Astrocyte (in vitro differentiated cells and primary cell): Measurements from ENCODE around the gene TSEN2. TPM values are rescaled to one million over a fixed set of nuclear protein-coding genes. Genes with fewer than 3 reads are reported as not detected.

ENCODE experiments used
- DNase-seq: peaks from one replicate; pipeline ENCODE4 v3.0.0-alpha.2; 2010; ENCODE audit warnings: low read depth
- FAIRE-seq: peaks from 2 replicates; lab custom pipeline; 2011; peaks lifted over from hg19 to GRCh38; lab: Jason Lieb, UNC
- H2AFZ ChIP-seq: 2 replicates; pipeline ENCODE4 v1.6.0; 2012; ENCODE audit warnings: low read depth, low read length, inconsistent platforms
- H3K27ac ChIP-seq: 2 replicates; pipeline ENCODE4 v1.5.1; 2011; ENCODE audit warnings: low read depth, low read length, inconsistent platforms
- H3K27me3 ChIP-seq: 2 replicates; pipeline ENCODE4 v1.6.0; 2011; ENCODE audit warnings: low read length, inconsistent platforms; ENCODE audit not compliant: insufficient read depth
- H3K36me3 ChIP-seq: 2 replicates; pipeline ENCODE4 v1.5.1; 2011; ENCODE audit warnings: low read length, inconsistent platforms; ENCODE audit not compliant: insufficient read depth
- H3K4me1 ChIP-seq: 2 replicates; pipeline ENCODE4 v1.5.1; 2011; ENCODE audit warnings: low read length, inconsistent platforms; ENCODE audit not compliant: insufficient read depth
- H3K4me2 ChIP-seq: 2 replicates; pipeline ENCODE4 v1.6.0; 2012; ENCODE audit warnings: low read length, inconsistent platforms
- H3K4me3 ChIP-seq: 2 replicates; pipeline ENCODE4 v1.5.1; 2011; ENCODE audit warnings: low read depth, mild to moderate bottlenecking, low read length, inconsistent platforms; ENCODE audit not compliant: insufficient read depth
- H3K79me2 ChIP-seq: 2 replicates; pipeline ENCODE4 v1.6.0; 2012; ENCODE audit warnings: mild to moderate bottlenecking, low read length, inconsistent platforms; ENCODE audit not compliant: insufficient read depth
- H3K9ac ChIP-seq: 2 replicates; pipeline ENCODE4 v1.6.0; 2012; ENCODE audit warnings: mild to moderate bottlenecking, low read length, inconsistent platforms
- H3K9me3 ChIP-seq: 2 replicates; pipeline ENCODE4 v1.5.1; 2012; ENCODE audit warnings: low read depth, mild to moderate bottlenecking, low read length, inconsistent platforms; ENCODE audit not compliant: insufficient read depth
- H4K20me1 ChIP-seq: 2 replicates; pipeline ENCODE4 v1.6.0; 2012; ENCODE audit warnings: low read length, inconsistent platforms; ENCODE audit not compliant: insufficient read depth
- H3K27ac Mint-ChIP-seq: one replicate; pipeline ENCODE4 v1.8.0; 2021; ENCODE audit warnings: mild to moderate bottlenecking, mixed read lengths; ENCODE audit not compliant: unreplicated experiment
- H3K27me3 Mint-ChIP-seq: one replicate; pipeline ENCODE4 v1.8.0; 2021; ENCODE audit warnings: low read depth, mixed read lengths; ENCODE audit not compliant: unreplicated experiment
- H3K36me3 Mint-ChIP-seq: one replicate; pipeline ENCODE4 v1.8.0; 2021; ENCODE audit warnings: low read depth, mixed read lengths; ENCODE audit not compliant: unreplicated experiment
- H3K4me1 Mint-ChIP-seq: one replicate; pipeline ENCODE4 v1.8.0; 2021; ENCODE audit warnings: low read depth, mixed read lengths; ENCODE audit not compliant: unreplicated experiment
- H3K4me3 Mint-ChIP-seq: one replicate; pipeline ENCODE4 v1.8.0; 2021; ENCODE audit warnings: mild to moderate bottlenecking, moderate library complexity, mixed read lengths; ENCODE audit not compliant: unreplicated experiment
- H3K9me3 Mint-ChIP-seq: one replicate; pipeline ENCODE4 v1.8.0; 2021; ENCODE audit warnings: mild to moderate bottlenecking, mixed read lengths; ENCODE audit not compliant: unreplicated experiment
- CTCF ChIP-seq: IDR thresholded peaks from 2 replicates; pipeline ENCODE4 v1.5.1; 2011; ENCODE audit warnings: low read depth, mild to moderate bottlenecking, inconsistent platforms, low read length, moderate library complexity; ENCODE audit not compliant: insufficient read depth
- EZH2 ChIP-seq: IDR thresholded peaks from 2 replicates; pipeline ENCODE4 v1.6.1; 2012; ENCODE audit warnings: mild to moderate bottlenecking, low read length, inconsistent platforms; ENCODE audit not compliant: insufficient read depth
- total RNA-seq: library from RNA; stranded (reverse); gene quantifications from 2 replicates; pipeline ENCODE4 v1.2.1, GENCODE V29; 2021

The TSEN2 gene
- total RNA-seq, 1 donor from 2014 or later, result 9.7 TPM

GRCh38 chr3:12503126-12503957 lies 19.1 kb downstream of the TSEN2 start:
- Histone ChIP-seq H3K9me3 (no peaks in the 10 kb centered on the region), H3K4me2 (no peak overlapping the region), H4K20me1 (no peaks in the 10 kb centered on the region), H3K27me3 (no peaks in the 10 kb centered on the region), H3K79me2 (no peaks in the 10 kb centered on the region), H3K4me1 (peaks cover 11% of the 10 kb centered on the region), H2AFZ (no peak overlapping the region), H3K27ac (no peak overlapping the region), H3K9ac (no peak overlapping the region), H3K4me3 (no peak overlapping the region), H3K36me3 (peaks cover 22% of the 10 kb centered on the region)
- TF ChIP-seq EZH2, result no peak
- TF ChIP-seq CTCF, result no peak
- no peaks in the 10 kb centered on the region for H3K27me3 Mint-ChIP-seq
- peaks cover 14% of the 10 kb centered on the region for H3K4me1 Mint-ChIP-seq
- no peak overlapping the region for H3K27ac Mint-ChIP-seq
- peaks cover 10% of the 10 kb centered on the region for H3K36me3 Mint-ChIP-seq
- FAIRE-seq, result no peak
- H3K9me3 Mint-ChIP-seq, result no peaks in the 10 kb centered on the region
- no peak for DNase-seq
- no peak overlapping the region for H3K4me3 Mint-ChIP-seq

DNA sequence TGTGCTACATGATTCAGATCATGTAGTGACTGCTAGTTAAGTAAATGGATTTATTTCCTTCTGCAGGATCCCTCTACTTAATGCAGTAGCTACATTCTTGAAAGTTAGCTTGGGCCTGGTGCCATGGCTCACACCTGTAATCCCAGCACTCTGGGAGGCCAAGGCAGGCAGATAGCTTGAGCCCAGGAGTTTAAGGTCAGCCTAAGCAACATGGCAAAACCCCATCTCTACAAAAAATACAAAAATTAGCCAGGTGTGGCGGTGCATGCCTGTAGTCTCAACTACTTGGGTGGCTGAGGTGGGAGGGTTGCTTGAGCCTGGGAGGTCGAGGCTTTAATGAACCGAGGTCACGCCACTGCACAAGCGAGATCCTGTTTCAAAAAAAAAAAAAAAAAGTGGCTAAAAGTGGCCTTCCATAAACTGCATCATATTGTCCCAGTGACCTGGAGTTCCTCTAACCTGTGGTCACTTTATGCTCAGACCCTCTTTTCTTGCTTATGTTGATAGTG lies 22.0 kb downstream of the TSEN2 start:
- TF ChIP-seq CTCF (no peak), EZH2 (no peak)
- H3K36me3 ChIP-seq, result peaks cover 12% of the 10 kb centered on the region

More for the DNA sequence above, 22.0 kb downstream of the TSEN2 start:
- Histone ChIP-seq H3K4me1 (peaks cover 20% of the 10 kb centered on the region), H3K4me2 (no peak overlapping the region), H3K27me3 (no peaks in the 10 kb centered on the region), H3K9me3 (no peaks in the 10 kb centered on the region), H3K27ac (no peak overlapping the region), H3K9ac (no peak overlapping the region), H2AFZ (no peak overlapping the region), H3K4me3 (no peak overlapping the region), H4K20me1 (no peaks in the 10 kb centered on the region), H3K79me2 (no peaks in the 10 kb centered on the region)
- Mint-ChIP-seq H3K9me3 (no peaks in the 10 kb centered on the region), H3K27ac (no peak overlapping the region), H3K27me3 (no peaks in the 10 kb centered on the region), H3K36me3 (peaks cover 9% of the 10 kb centered on the region), H3K4me1 (peaks cover 26% of the 10 kb centered on the region), H3K4me3 (no peak overlapping the region)
- FAIRE-seq, result no peak
- no peak for DNase-seq
